Trophoblast cell (in vitro differentiated cells and primary cell): ENCODE data around the gene XXYLT1.

Experiments used
- DNase-seq, 2 donors: peaks; one replicate each; pipeline ENCODE4 v3.0.0-alpha.2; 2016
- H2AFZ ChIP-seq: 2 replicates; pipeline ENCODE4 v1.6.1; 2013; ENCODE audit warnings: low read length, moderate library complexity, mild to moderate bottlenecking; ENCODE audit not compliant: insufficient read depth, poor library complexity
- H2AK5ac ChIP-seq: 2 replicates; pipeline ENCODE4 v1.6.1; 2013; ENCODE audit warnings: mild to moderate bottlenecking, low read length
- H2BK120ac ChIP-seq: 2 replicates; pipeline ENCODE4 v1.6.1; 2013; ENCODE audit warnings: low read length, mild to moderate bottlenecking, moderate library complexity; ENCODE audit not compliant: insufficient read depth, poor library complexity
- H2BK12ac ChIP-seq: 2 replicates; pipeline ENCODE4 v1.6.1; 2013; ENCODE audit warnings: mild to moderate bottlenecking, low read length, moderate library complexity
- H2BK5ac ChIP-seq: 2 replicates; pipeline ENCODE4 v1.6.1; 2013; ENCODE audit warnings: low read length, low read depth, moderate library complexity, mild to moderate bottlenecking; ENCODE audit not compliant: poor library complexity
- H3K14ac ChIP-seq: 2 replicates; pipeline ENCODE4 v1.6.1; 2013; ENCODE audit warnings: mild to moderate bottlenecking, low read length
- H3K18ac ChIP-seq: 2 replicates; pipeline ENCODE4 v1.6.1; 2013; ENCODE audit warnings: mild to moderate bottlenecking, low read length
- H3K23ac ChIP-seq: 2 replicates; pipeline ENCODE4 v1.6.1; 2013; ENCODE audit warnings: low read length
- H3K27ac ChIP-seq: 2 replicates; pipeline ENCODE4 v1.5.1; 2013; ENCODE audit warnings: low read depth, mild to moderate bottlenecking, inconsistent platforms, low read length, moderate library complexity
- H3K27me3 ChIP-seq: 2 replicates; pipeline ENCODE4 v1.6.1; 2013; ENCODE audit warnings: inconsistent platforms, mild to moderate bottlenecking, low read length, moderate library complexity; ENCODE audit not compliant: insufficient read depth
- H3K36me3 ChIP-seq, 2 experiments: 1 replicate in 1 of 2; 2 replicates in 1 of 2; pipeline ENCODE4 v1.6.1; 2013; ENCODE audit warnings: low read length in 2 of 2, mild to moderate bottlenecking in 2 of 2, moderate library complexity in 1 of 2; ENCODE audit not compliant: insufficient read depth in 2 of 2, control insufficient read depth in 1 of 2
- H3K4ac ChIP-seq: 2 replicates; pipeline ENCODE4 v1.6.1; 2013; ENCODE audit warnings: low read depth, mild to moderate bottlenecking, low read length, moderate library complexity
- H3K4me1 ChIP-seq, 2 experiments: 1 replicate in 1 of 2; 2 replicates in 1 of 2; pipeline ENCODE4 v1.6.1; 2013; ENCODE audit warnings: low read length in 2 of 2, mild to moderate bottlenecking in 2 of 2, moderate library complexity in 1 of 2; ENCODE audit not compliant: insufficient read depth in 2 of 2, control insufficient read depth in 1 of 2
- H3K4me2 ChIP-seq: 2 replicates; pipeline ENCODE4 v1.6.1; 2013; ENCODE audit warnings: inconsistent platforms, mild to moderate bottlenecking, low read length, moderate library complexity
- H3K4me3 ChIP-seq: 2 replicates; pipeline ENCODE4 v1.5.1; 2013; ENCODE audit warnings: mild to moderate bottlenecking, low read depth, low read length, inconsistent platforms
- H3K79me1 ChIP-seq: one replicate; pipeline ENCODE4 v1.6.1; 2013; ENCODE audit warnings: low read length
- H3K79me2 ChIP-seq: 2 replicates; pipeline ENCODE4 v1.6.1; 2013; ENCODE audit warnings: low read length, mild to moderate bottlenecking; ENCODE audit not compliant: control insufficient read depth, insufficient read depth, poor library complexity
- H3K9ac ChIP-seq: 2 replicates; pipeline ENCODE4 v1.6.1; 2013; ENCODE audit warnings: mild to moderate bottlenecking, low read length
- H3K9me3 ChIP-seq: 2 replicates; pipeline ENCODE4 v1.6.1; 2013; ENCODE audit warnings: low read depth, mild to moderate bottlenecking, control low read depth, inconsistent platforms, low read length; ENCODE audit not compliant: insufficient read depth
- H4K12ac ChIP-seq: 2 replicates; pipeline ENCODE4 v1.6.1; 2013; ENCODE audit warnings: low read depth, mild to moderate bottlenecking, low read length, moderate library complexity
- H4K8ac ChIP-seq: 2 replicates; pipeline ENCODE4 v1.6.1; 2013; ENCODE audit warnings: low read depth, mild to moderate bottlenecking, low read length, moderate library complexity
- H4K91ac ChIP-seq: one replicate; pipeline ENCODE4 v1.6.1; 2013; ENCODE audit warnings: low read depth, mild to moderate bottlenecking, low read length, moderate library complexity
- WGBS: extraction: QIAGEN DNeasy Blood & Tissue Kit; methylation state at CpG from one replicate; pipeline ENCODE4 v1.1.7; 2013; ENCODE audit warnings: missing lambda C conversion rate; ENCODE audit not compliant: insufficient read length, insufficient coverage; ENCODE audit errors: extremely low coverage; 5-methylcytosine and 5-hydroxymethylcytosine counted together

Gene XXYLT1

GRCh38 chr3:195177422-195178123 lies 93.4 kb downstream of the XXYLT1 start:
- no peaks in the 10 kb centered on the region for H3K27me3 ChIP-seq
- no peak overlapping the region for H3K4me3 ChIP-seq
- no peak overlapping the region for H3K4ac ChIP-seq
- no peak overlapping the region for H4K12ac ChIP-seq
- H2BK120ac ChIP-seq = no peak overlapping the region
- no peak overlapping the region for H2AFZ ChIP-seq
- no peak overlapping the region for H2BK5ac ChIP-seq
- no peak overlapping the region for H3K4me2 ChIP-seq
- no peaks in the 10 kb centered on the region for H3K79me2 ChIP-seq
- H3K18ac ChIP-seq = no peak overlapping the region
- no peak overlapping the region for H4K91ac ChIP-seq
- H3K79me1 ChIP-seq = no peaks in the 10 kb centered on the region
- peaks cover 4 to 13% of the 10 kb centered on the region in 2 experiments for H3K4me1 ChIP-seq
- H3K23ac ChIP-seq = no peak overlapping the region
- no peaks in the 10 kb centered on the region for H3K9me3 ChIP-seq
- no peak overlapping the region for H3K27ac ChIP-seq
- H4K8ac ChIP-seq = no peak overlapping the region
- H3K14ac ChIP-seq = no peak overlapping the region
- H2BK12ac ChIP-seq = no peak overlapping the region
- WGBS = no CpG with 5 or more reads among the region's 6 CpGs
- no peak overlapping the region for H3K9ac ChIP-seq
- no peak overlapping the region for H2AK5ac ChIP-seq
- no peaks in the 10 kb centered on the region for H3K36me3 ChIP-seq
- no peak for DNase-seq

GRCh38 chr3:195176776-195177175 lies 94.2 kb downstream of the XXYLT1 start:
- Histone ChIP-seq H3K18ac (no peak overlapping the region), H3K4me2 (no peak overlapping the region), H2BK12ac (no peak overlapping the region), H3K36me3 (no peaks in the 10 kb centered on the region), H3K23ac (no peak overlapping the region), H2BK5ac (no peak overlapping the region), H3K79me1 (no peaks in the 10 kb centered on the region), H3K27ac (no peak overlapping the region), H3K27me3 (no peaks in the 10 kb centered on the region), H4K12ac (no peak overlapping the region), H3K9me3 (no peaks in the 10 kb centered on the region), H2BK120ac (no peak overlapping the region), H3K14ac (no peak overlapping the region), H3K4me1 (peaks cover 4 to 9% of the 10 kb centered on the region in 2 experiments), H2AK5ac (no peak overlapping the region), H2AFZ (no peak overlapping the region), H3K9ac (no peak overlapping the region), H3K4me3 (no peak overlapping the region), H3K79me2 (no peaks in the 10 kb centered on the region), H3K4ac (no peak overlapping the region), H4K91ac (no peak overlapping the region), H4K8ac (no peak overlapping the region)
- WGBS = no CpG with 5 or more reads among the region's 12 CpGs
- no peak for DNase-seq

- DNase-seq = no peak
- H2BK120ac ChIP-seq = no peak overlapping the region
- no peak overlapping the region for H3K18ac ChIP-seq
- no peak overlapping the region for H4K91ac ChIP-seq
- no peak overlapping the region for H3K4ac ChIP-seq
- H4K8ac ChIP-seq = no peak overlapping the region
- no peak overlapping the region for H3K4me2 ChIP-seq
- no CpG with 5 or more reads among the region's 13 CpGs for WGBS
- no peak overlapping the region for H3K9ac ChIP-seq
- no peak overlapping the region for H2AFZ ChIP-seq
- no peaks in the 10 kb centered on the region for H3K79me1 ChIP-seq
- H3K36me3 ChIP-seq = no peaks in the 10 kb centered on the region
- no peak overlapping the region for H3K23ac ChIP-seq
- no peak overlapping the region for H4K12ac ChIP-seq
- no peak overlapping the region for H2BK12ac ChIP-seq
- no peak overlapping the region for H3K4me3 ChIP-seq
- no peaks in the 10 kb centered on the region for H3K9me3 ChIP-seq
- H3K27ac ChIP-seq = no peak overlapping the region
- H2AK5ac ChIP-seq = no peak overlapping the region
- H3K4me1 ChIP-seq = peaks cover 4 to 9% of the 10 kb centered on the region in 2 experiments
- no peak overlapping the region for H3K14ac ChIP-seq
- H3K27me3 ChIP-seq = no peaks in the 10 kb centered on the region
- no peaks in the 10 kb centered on the region for H3K79me2 ChIP-seq
- no peak overlapping the region for H2BK5ac ChIP-seq
Observed at GRCh38 chr3:195175476-195176337, 95.3 kb downstream of the XXYLT1 start.

GRCh38 chr3:195175076-195175475 lies 95.9 kb downstream of the XXYLT1 start:
- H3K79me1 ChIP-seq = no peaks in the 10 kb centered on the region
- H2BK120ac ChIP-seq = no peak overlapping the region
- H3K23ac ChIP-seq = no peak overlapping the region
- no peak overlapping the region for H3K27ac ChIP-seq
- no peak overlapping the region for H3K9ac ChIP-seq
- H3K79me2 ChIP-seq = no peaks in the 10 kb centered on the region
- H2BK12ac ChIP-seq = no peak overlapping the region
- H2BK5ac ChIP-seq = no peak overlapping the region
- H3K18ac ChIP-seq = no peak overlapping the region
- peaks cover 4 to 6% of the 10 kb centered on the region in 2 experiments for H3K4me1 ChIP-seq
- H4K8ac ChIP-seq = no peak overlapping the region
- DNase-seq = no peak
- H3K4me2 ChIP-seq = no peak overlapping the region
- no peak overlapping the region for H2AFZ ChIP-seq
- no peak overlapping the region for H4K91ac ChIP-seq
- H3K4me3 ChIP-seq = no peak overlapping the region
- no peaks in the 10 kb centered on the region for H3K36me3 ChIP-seq
- H3K14ac ChIP-seq = no peak overlapping the region
- no peaks in the 10 kb centered on the region for H3K27me3 ChIP-seq
- no peaks in the 10 kb centered on the region for H3K9me3 ChIP-seq
- WGBS = no CpG with 5 or more reads among the region's 11 CpGs
- H2AK5ac ChIP-seq = no peak overlapping the region
- H4K12ac ChIP-seq = no peak overlapping the region
- H3K4ac ChIP-seq = no peak overlapping the region
